Endothelial cell of umbilical vein (primary cell): ENCODE measurements around the gene RAB35.

Experiments
- CTCF ChIP-seq, 2 donors: IDR thresholded peaks; 1 replicate in 1 of 2; 2 replicates in 1 of 2; pipeline ENCODE4 v1.5.1; 2011; ENCODE audit warnings: low read length in 2 of 2, mild to moderate bottlenecking in 2 of 2, moderate library complexity in 2 of 2, control low read depth in 1 of 2, inconsistent platforms in 1 of 2, low read depth in 1 of 2; ENCODE audit not compliant: insufficient read depth in 1 of 2; ENCODE audit errors: extremely low read depth in 1 of 2
- EZH2 ChIP-seq: IDR thresholded peaks from 2 replicates; pipeline ENCODE4 v1.6.1; 2012; ENCODE audit warnings: borderline replicate concordance, low read depth, mild to moderate bottlenecking, moderate library complexity, low read length, inconsistent platforms; ENCODE audit not compliant: severe bottlenecking
- FOS ChIP-seq: IDR thresholded peaks from 2 replicates; pipeline ENCODE4 v1.6.1; 2011; ENCODE audit warnings: mild to moderate bottlenecking, low read length, moderate library complexity, borderline replicate concordance; ENCODE audit not compliant: insufficient read depth
- GATA2 ChIP-seq: IDR thresholded peaks from 2 replicates; pipeline ENCODE4 v1.7.0; 2011; ENCODE audit warnings: low read depth, mild to moderate bottlenecking, moderate library complexity, mixed read lengths, low read length; ENCODE audit not compliant: insufficient read length, insufficient read depth
- JUN ChIP-seq: IDR thresholded peaks from 2 replicates; pipeline ENCODE4 v1.6.1; 2011; ENCODE audit warnings: borderline replicate concordance, low read depth; ENCODE audit not compliant: insufficient read length, insufficient read depth
- MAX ChIP-seq: IDR thresholded peaks from 2 replicates; pipeline ENCODE4 v1.6.1; 2011; ENCODE audit not compliant: insufficient read depth, insufficient read length
- POLR2A ChIP-seq: IDR thresholded peaks from 2 replicates; pipeline ENCODE4 v1.6.1; 2012; ENCODE audit warnings: low read depth, mild to moderate bottlenecking, control low read depth, low read length
- POLR2AphosphoS5 ChIP-seq: IDR thresholded peaks from 2 replicates; pipeline ENCODE4 v1.6.1; 2012; ENCODE audit warnings: low read depth, mild to moderate bottlenecking, control low read depth, low read length, moderate library complexity; ENCODE audit not compliant: insufficient read depth

GRCh38 chr12:120093336-120093591, 23.3 kb downstream of the RAB35 start:
- TF ChIP-seq POLR2A, result no peak
- TF ChIP-seq EZH2, result no peak
- TF ChIP-seq CTCF (IDR thresholded peaks at IDR 0.05; ENCODE audit: extremely low read depth in 1 of 2, insufficient read depth in 1 of 2, low read depth in 1 of 2, low read length in 2 of 2), result no peak
- no peak for TF ChIP-seq JUN
- TF ChIP-seq POLR2AphosphoS5, result no peak
- TF ChIP-seq GATA2, result no peak
- TF ChIP-seq MAX, result no peak
- no peak for TF ChIP-seq FOS
